GM06990 (cell line): ENCODE results near the gene SMCR8.

Experiments
- DNase-seq: peaks from one replicate; pipeline ENCODE4 v3.0.0-alpha.2; 2011; ENCODE audit not compliant: insufficient read length; ENCODE audit errors: extremely low read depth
- H3K27me3 ChIP-seq: replicated peaks from 2 replicates; pipeline ENCODE4 v1.6.0; 2011; ENCODE audit warnings: low read length; ENCODE audit not compliant: control insufficient read depth, insufficient read depth
- H3K36me3 ChIP-seq: 2 replicates; pipeline ENCODE4 v1.5.1; 2011; ENCODE audit warnings: low read length; ENCODE audit not compliant: control insufficient read depth, insufficient read depth
- H3K4me3 ChIP-seq: replicated peaks from 2 replicates; pipeline ENCODE4 v1.5.1; 2011; ENCODE audit warnings: low read depth, mild to moderate bottlenecking, control low read depth, low read length
- TF ChIP-seq, protein P1 (sequence below): IDR thresholded peaks from 2 replicates; pipeline ENCODE4 v1.5.1; 2011; ENCODE audit warnings: low read length, control low read depth, mild to moderate bottlenecking, inconsistent platforms; ENCODE audit not compliant: insufficient read depth, poor library complexity, severe bottlenecking

SMCR8 gene

DNA sequence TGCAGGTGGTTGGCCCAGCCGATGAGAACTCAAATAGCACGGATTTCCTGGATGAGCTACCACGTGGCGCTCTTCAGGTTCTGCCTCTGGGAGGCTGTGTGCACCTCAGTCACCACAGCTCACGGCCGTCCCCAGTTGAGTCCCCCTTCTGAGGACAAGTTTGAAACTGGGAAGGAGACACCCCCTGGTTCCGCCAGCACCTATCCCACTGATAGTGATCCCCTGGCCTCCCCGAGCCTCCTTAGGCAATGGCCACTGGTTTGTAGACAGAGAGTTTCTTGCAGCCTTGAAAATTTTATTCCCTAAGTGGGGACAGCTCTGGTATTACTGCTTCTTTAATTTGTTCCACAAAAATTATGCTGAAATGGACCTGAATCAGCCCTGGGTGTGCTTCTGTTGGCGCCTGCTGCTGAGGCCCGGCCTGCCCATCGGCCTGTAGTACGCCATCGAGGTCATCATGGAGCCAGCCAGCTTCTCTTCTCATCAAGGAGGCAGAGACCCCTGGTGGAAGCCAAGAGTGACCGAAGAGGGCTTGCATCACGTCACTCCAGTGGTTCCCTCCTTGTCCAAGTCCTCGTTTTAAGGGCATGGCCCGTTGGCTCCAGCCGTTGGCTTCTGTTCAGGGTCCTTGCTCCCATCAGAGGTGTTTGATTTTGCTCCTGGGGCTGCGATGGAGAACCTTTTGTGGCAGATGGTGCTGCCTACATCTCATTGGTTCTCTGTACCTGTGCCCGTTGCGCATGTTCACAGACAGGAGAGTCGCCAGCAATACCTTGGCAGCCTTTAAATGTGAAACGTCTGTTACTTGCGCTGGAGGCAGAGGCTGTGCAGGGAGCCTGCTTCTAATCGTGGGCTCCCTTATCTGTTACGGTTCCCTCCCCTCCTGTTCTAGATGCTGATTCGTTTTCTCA, 9.3 kb downstream of the SMCR8 start:
- H3K27me3 ChIP-seq, result no peaks in the 10 kb centered on the region
- no peak for DNase-seq

DNA sequence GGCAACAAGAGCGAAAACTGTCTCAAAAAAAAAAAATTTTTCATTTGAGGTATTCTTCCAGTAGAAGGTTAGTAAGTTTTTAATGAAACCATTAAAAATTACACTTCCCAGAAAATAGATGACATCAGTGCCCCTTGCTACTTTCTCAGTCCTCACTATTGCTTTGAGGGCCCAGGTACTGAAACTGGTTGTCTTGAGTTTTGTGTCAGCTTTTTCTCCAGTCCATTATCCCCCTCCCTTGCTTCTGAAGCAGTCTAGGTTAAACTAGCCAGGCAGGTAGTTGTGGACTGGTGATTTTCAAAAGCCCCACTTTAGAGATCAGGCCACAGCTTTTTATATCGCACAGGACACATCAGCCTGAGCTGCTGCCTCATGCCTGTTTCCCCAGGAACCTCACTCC, 10.9 kb downstream of the SMCR8 start:
- Histone ChIP-seq H3K36me3 (peaks cover 27% of the 10 kb centered on the region), H3K27me3 (no peaks in the 10 kb centered on the region), H3K4me3 (no peak overlapping the region)
- no peak for DNase-seq
- TF ChIP-seq, protein P1, sequence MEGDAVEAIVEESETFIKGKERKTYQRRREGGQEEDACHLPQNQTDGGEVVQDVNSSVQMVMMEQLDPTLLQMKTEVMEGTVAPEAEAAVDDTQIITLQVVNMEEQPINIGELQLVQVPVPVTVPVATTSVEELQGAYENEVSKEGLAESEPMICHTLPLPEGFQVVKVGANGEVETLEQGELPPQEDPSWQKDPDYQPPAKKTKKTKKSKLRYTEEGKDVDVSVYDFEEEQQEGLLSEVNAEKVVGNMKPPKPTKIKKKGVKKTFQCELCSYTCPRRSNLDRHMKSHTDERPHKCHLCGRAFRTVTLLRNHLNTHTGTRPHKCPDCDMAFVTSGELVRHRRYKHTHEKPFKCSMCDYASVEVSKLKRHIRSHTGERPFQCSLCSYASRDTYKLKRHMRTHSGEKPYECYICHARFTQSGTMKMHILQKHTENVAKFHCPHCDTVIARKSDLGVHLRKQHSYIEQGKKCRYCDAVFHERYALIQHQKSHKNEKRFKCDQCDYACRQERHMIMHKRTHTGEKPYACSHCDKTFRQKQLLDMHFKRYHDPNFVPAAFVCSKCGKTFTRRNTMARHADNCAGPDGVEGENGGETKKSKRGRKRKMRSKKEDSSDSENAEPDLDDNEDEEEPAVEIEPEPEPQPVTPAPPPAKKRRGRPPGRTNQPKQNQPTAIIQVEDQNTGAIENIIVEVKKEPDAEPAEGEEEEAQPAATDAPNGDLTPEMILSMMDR, result no peak

More for the DNA sequence above, 9.3 kb downstream of the SMCR8 start:
- H3K36me3 ChIP-seq, result peaks cover 34% of the 10 kb centered on the region
- TF ChIP-seq, protein P1, result no peak
- no peak overlapping the region for H3K4me3 ChIP-seq

DNA sequence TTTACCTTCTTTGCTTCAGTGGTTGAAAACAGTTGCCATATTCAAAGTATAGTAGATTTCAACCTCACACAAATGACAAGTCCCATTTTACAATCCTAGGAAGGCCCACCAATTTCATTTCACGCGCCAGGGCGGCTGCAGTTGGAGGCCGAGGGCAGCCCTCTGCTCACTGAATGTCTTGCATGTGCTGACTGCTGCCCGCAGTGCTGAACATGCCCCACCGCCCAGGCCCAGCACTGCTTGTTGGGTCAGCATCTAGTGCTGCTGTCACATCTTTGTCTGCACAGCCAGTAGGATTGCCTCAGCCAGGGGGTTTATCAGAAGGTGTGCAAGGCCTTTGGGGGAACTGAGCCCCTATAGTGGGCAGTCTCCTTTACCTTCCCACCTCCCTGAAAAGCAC, 11.5 kb downstream of the SMCR8 start:
- Histone ChIP-seq H3K4me3 (no peak overlapping the region), H3K36me3 (peaks cover 30% of the 10 kb centered on the region), H3K27me3 (no peaks in the 10 kb centered on the region)
- no peak for DNase-seq
- TF ChIP-seq, protein P1, result no peak

- TF ChIP-seq, protein P1, result no peak
- Histone ChIP-seq H3K36me3 (peaks cover 30% of the 10 kb centered on the region), H3K4me3 (no peak overlapping the region), H3K27me3 (no peaks in the 10 kb centered on the region)
- no peak for DNase-seq
These were observed 12.0 kb downstream of the SMCR8 start for GRCh38 chr17:18327093-18327492.

DNA sequence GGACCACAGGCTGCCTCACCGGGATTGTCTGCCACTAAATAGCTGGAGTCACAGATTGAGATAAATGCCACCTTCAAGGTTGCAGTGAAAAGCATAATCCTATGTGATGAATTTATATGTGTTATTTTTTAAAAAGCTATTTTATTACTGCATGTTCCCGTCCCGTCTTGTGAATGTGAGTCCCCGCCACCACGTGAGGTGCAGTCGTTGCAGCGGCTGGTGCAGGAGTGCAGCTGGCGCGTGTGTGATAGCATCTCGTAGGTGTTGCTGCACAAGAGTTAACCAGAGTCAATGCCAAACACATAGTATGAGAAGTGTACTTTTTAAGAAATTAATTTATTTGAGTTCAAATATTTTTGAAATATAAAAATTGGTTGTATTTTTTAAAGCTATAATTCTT, 12.5 kb downstream of the SMCR8 start:
- Histone ChIP-seq H3K36me3 (peaks cover 27% of the 10 kb centered on the region), H3K4me3 (no peak overlapping the region), H3K27me3 (no peaks in the 10 kb centered on the region)
- DNase-seq, result no peak
- TF ChIP-seq, protein P1, result no peak
